Fibroblast of the conjunctiva (primary cell): ENCODE measurements around the gene PERM1.
"Not testable (repeated sequence)": the region's sequence is repeated elsewhere in the genome, so short reads cannot be mapped to it uniquely, and the experiment has no call there.

Experiments
- DNase-seq: peaks from one replicate; pipeline ENCODE4 v3.0.0-alpha.2; 2010; ENCODE audit warnings: low read depth

Gene PERM1

DNA sequence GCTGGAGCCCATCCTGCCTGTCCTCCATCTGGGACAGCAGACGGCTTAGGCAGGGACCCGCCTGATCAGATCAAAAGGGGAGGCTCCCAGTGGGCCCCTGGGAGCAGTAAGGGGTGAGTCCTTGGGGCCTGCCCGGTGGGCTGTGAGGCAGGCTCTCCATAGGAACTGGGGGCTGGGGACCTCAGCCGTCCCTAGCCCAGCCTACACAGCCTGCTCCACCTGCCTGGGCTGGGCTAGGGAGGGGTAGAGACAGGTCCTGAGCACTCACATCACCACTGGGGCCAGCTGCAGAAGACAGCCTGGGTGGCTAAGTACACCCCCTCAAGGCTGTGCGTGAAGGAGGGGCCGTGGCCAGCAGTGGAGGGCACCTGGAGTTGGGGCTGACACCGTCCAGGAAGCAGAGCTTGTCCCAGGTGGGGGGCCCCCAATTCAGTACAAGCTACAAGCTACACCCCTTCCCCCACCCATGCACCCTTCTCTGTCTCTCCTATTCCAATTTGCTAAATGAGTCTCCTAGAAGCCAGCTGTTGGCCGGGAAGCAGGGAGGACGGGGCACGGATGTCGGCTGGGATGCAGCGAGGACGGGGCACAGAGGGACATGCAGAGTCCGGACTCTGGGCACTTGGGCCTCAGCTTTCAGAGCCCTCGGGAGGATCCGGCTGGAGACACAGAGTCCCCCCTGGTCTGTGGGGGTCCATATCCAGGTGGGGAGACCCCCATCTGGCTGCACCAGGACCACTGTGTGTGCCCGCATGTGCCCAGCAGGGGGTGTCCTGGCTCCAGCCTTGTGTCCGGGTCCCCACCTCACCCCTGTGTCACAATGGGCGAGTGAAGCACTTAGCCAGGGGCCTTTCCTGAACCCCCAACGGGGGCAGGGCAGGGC, 33.1 kb upstream of the PERM1 start:
- no peak for DNase-seq

DNA sequence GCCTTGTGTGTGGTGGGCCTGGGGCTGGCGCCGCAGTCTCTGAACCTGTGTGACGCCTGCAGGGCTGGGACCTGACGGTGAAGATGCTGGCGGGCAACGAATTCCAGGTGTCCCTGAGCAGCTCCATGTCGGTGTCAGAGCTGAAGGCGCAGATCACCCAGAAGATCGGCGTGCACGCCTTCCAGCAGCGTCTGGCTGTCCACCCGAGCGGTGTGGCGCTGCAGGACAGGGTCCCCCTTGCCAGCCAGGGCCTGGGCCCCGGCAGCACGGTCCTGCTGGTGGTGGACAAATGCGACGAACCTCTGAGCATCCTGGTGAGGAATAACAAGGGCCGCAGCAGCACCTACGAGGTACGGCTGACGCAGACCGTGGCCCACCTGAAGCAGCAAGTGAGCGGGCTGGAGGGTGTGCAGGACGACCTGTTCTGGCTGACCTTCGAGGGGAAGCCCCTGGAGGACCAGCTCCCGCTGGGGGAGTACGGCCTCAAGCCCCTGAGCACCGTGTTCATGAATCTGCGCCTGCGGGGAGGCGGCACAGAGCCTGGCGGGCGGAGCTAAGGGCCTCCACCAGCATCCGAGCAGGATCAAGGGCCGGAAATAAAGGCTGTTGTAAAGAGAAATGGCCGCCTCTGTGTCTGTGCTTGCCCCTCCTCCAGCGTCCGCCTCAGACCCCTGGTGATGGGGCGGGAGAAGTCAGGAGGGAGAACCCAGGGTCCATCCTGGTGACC, 32.2 kb upstream of the PERM1 start:
- DNase-seq, result no peak

DNA sequence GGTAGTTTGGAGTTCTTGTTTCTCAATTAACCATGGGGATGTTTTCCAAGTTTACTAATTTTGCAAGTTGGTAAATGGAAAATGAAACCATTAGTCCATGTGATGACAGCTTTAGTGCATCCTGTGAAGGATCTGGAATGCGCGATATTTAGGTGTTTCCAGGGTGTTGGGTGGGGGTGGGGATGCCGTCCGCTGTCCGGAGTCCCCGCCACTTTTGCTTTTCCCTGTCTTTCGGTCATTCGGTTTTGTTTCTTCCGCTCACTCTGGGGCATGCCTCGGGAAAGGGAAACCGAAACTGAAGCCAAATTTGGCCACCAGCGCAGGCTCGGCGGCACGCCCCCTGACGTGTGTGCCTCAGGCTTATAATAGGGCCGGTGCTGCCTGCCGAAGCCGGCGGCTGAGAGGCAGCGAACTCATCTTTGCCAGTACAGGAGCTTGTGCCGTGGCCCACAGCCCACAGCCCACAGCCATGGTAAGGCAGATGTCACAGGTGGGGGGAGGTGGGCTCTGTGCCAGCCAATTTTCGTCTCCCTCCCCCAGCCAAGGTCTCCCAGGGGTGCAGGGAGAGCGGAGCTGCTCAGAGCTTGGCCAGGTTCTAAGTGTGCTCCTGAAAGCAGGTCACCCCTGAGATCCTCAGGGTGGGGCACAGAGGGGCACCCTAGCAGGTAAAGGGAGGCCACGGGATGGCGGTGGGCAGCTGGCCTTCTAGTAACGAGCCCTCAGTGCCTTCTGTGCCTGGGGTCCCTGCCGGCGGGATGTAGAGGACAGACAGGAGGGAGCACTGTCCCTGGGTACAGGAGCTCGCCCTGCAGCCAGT, 31.4 kb upstream of the PERM1 start, which contains the start of gene ISG15:
ISG15 (plus strand) TSS at position 393 of the 817 bp plus-strand sequence; CDS start at position 470, 77 bp downstream.
- DNase-seq, result peak; percentile 68

DNA sequence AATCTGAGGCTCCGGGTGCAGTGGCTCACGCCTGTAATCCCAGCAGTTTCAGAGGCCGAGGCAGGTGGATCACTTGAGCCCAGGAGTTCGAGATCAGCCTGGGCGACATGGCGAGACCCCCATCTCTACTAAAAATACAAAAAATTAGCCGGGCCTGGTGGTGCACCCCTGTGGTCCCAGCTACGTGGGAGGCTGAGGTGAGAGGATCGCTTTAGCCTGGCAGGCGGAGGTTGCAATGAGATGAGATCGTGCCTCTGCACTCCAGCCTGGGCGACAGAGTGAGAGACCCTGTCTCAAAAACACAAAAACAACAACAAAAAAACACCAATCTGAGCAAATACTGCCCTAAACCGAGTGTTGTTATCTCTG, 30.8 kb upstream of the PERM1 start:
- DNase-seq, result not testable (repeated sequence)

DNA sequence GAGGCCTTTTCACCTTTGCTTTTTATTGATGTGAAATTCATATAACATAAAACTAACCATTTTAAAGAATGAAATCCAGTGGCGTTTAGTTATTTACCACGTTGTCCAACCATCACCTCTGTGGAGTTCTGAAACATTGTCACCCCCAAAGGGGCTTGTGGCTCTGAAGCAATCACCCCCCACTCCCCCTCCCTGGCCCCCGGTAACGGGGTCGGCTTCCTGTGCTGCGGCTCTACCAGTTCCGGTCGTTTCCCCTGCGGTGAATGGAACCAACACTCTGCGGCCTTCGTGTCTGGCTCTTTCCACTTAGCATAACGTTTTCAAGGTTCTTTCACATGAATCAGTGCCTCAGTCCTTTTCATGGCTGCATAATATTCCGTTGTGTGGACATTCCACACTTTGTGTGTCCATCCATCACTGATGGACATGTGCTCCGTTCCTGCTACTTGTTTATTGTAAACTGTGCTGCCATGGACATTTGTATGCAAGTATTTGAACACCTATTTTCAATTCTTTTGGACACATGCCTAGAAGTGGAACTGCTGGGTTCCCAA, 29.6 kb upstream of the PERM1 start:
- no peak for DNase-seq

DNA sequence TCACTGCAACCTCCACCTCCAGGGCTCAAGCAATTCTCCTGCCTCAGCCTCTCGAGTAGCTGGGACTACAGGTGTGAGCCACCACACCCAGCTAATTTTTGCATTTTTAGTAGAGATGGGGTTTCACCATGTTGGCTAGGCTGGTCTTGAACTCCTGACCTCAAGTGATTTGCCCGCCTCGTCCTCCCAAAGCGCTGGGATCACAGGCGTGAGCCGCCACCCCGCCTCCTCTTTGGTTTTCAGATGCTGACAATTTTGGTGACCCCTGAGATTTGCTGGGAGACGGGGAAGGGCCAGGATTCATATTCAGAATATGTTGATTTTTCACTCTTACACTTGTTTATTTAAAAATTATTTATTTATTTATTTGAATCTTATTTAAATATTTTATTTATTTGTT, 28.2 kb upstream of the PERM1 start:
- DNase-seq, result not testable (repeated sequence)

DNA sequence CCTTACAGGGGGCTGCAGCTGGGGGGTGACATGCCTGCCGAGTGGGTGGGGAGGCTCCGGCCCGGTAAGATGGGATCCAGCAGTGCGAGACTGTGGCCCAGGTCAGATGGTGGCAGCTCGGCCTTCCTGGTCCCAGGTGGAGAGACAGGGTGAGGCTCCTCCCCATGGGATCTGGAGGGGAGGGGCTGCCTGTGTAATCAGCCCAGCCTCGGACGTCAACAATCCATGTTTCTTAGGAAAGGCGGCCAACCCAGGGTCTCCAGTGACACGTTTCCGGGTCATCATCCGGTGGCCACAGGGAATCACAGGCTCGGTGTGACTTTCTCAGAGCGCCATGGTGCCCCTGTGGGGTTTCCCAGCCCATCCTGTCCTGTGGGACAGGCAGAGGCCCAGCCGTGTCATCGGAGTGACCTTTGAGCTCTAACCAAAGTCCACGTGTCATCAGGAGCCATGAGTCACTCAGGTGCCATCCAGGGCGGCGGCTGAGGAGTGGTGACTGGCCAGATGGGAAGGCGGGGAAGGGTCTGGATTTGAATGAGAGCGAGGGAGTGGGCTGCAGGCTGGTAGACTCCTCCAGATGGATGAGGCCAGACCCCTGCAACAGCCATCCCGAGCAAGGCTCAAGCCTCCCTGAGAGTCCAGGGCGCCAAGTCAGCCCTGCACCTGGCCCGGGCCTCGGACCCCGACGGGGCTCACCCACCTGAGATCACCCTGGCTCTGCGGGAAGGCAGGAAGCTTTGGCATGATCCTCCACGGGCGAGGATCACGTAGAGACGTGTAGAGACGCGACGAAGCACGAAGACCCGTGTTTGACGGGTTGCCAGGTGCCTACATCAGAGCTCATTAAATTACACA, 24.6 kb upstream of the PERM1 start:
- no peak for DNase-seq

DNA sequence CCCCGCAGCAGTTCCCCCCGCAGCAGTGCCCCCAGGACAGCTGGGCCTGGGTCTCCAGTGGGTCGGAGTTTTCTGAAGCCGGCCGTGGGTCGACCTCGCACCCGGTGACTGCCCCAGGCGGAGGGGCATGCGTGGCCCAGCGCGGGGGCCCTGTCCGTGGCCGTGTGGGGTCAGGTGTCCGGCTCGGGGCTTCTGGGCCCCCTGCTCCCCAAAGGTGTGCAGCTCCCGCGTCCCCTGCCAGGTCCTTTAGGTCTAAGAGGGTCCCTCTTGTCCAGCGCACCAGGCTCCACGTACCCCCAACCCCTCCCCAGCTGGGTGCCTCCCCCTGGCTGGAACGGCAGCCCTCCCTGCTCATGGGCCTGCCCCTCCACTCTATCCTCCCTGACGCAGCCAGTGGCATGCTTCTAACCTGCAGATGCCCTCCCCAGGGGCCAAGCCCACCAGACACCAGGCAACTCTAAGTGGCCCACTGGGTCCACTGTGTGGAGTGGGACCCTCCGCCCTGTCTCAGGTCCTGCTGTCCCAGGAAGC, 23.9 kb upstream of the PERM1 start:
- no peak for DNase-seq

DNA sequence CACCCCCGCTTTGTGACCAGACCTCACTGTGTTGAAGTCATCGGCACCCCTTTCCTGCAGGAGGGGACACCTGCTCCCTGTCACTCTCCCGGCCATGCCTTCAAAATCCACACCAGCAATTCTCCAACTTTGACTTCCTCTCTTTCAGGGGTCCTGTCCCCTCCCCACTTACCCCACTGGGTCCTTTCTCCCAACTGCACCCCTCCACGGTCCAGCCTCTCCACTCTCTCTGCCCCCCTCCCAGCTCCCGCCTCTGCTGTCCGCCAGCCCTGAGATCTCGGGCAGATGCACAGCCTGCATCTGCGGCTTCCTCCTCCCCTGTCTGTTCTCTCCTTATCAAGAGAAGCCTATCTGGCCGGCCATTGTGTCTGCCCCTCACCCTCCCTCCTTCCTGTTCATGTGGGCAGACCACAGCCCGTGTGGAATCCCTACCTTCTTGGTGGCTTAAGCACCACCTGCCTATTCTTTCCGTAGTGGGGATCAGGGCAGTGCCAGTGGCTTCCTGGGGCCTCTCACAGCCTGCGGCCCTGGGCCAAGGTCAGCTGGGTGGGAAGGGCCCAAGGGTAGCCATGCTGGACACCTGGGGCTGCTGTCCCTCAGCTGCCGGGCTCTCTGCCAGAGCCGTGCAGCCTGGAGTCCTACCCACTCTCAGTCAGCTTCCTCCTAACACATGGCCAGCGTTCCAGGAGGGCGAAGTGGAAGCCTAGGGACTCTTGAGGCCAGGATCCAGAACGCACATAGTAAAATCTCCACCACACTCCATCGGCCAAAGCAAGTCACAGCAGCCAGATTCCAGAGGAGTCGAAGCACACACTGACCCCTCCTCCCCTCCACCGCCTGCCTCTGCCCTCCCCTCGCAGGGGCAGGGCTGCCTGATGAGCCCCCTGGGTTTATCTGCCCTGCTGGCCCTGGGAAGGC, 23.1 kb upstream of the PERM1 start:
- no peak for DNase-seq

DNA sequence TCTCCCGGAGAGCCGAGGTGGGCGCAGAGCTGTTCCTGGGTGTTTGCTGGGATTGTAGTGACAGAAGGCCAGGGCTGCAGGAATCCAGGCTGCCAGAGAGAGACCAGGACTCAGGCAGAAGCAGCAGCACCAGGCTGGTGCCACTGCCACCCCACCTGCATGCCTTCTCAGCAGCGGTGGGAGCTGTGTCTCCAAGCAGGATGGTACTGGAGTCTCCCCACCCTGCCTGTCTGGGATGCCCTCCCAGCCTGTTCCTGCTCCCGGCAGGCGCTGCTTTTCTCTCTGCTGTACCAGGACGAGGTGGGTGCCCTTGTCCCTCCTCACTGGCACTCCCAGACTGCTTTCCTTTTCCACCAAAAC, 22.5 kb upstream of the PERM1 start:
- no peak for DNase-seq

DNA sequence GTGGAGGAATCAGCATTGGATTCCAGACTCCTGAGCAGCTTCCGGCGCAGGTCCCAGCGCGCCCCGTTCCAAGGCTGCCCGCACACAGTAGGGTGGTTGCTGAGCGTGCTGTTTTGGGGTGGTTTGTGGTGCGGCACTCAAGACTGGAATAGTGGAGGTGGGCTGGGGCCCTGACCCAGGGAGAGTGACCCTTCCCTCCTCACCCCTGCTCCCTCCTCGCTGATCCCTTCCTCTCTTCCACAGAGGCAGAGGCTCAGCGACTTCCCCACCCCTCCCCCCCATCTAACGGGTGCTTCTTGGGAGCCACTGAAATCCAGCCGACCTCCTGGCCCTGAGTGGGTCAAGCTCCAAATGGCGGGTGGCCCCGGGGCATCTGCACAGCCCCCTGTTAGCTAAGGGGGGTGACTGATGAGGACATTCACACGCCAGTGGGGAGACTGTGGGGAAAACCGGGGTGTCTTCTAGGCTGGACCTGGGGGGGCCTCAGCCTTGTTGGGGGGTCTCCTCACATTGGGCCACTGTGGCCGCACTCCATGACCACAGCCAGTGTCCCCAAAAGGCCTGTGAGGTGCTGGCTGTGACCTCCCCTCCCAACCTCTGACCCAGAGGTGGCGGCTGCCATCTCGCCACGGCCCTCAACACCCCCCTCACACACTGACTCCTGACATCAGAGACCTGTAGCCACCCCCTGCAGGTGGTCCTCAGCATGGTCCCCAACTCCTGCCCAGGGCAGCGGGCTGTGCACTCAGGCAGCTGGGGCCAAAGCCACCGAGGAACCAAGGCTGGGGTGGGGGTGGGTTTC, 21.9 kb upstream of the PERM1 start:
- no peak for DNase-seq

DNA sequence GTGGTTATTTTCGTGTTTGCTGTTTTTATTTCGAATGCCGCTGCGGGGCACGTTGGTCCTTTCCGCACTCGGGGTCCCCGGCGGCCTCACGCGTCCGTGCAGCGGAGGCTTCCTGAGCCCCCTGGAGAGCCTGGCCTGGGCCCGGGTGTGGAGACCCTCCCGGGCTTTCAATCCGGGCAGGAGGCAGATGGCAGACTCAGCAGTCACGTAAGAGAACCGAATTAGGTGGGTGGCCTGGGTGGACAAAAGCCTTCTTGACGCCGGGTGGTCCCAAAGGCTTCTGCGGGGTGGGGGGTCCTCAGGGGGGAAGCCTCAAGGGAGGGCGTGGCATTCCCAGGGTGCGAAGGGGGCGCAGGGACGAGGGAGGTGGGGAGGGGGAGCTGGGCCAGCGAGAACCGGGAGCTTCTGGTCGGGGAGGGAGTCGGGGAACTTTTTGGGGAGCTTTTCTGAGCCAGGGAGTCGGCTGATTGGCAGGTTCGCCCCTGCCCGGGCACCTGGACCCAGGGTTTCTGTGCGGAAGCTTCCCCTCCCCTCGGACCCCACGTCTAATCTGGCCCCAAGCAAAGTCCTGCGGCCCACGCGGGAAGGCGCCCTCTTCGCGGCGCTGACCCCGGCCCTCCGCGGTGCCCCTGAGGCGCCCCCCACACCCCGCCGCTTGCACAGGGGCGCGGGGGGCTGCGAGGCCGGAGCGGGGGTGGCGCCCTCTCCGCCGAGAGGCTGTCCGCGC, 19.3 kb upstream of the PERM1 start:
- no peak for DNase-seq

DNA sequence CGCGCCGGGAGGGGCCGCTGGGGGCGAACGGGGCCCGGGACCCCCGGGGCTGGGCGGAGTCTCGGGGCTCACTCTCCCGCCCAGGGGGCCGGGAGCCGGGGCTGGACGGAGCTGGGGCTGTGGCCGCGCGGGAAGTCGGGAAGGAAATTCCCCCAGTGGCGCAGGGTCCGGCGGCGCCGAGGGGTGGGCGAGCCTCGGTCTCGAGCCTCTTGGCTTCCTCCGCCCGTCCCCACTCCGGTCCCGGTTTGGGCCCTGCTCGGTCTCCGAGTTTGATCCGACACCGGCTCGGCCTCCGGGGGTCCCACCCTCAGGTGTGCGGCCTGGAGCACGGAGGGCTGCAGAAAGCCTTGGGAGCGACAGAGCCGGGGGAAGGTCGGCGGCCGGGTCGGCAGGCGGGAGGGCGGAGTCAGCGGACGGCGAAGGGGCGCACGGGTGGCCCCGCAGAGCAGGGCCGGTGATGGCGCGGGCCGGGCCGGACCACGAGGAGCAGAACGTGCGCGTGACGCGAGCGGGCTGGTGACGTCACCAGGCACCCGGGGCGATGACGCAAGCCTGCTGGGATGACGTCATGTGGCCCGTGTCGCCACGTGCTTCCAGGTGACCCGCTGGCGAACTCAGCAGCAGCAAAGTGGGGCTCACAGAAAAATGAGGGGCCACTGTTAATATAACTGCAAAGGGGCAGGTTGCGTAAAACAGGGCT, 18.6 kb upstream of the PERM1 start:
- no peak for DNase-seq

DNA sequence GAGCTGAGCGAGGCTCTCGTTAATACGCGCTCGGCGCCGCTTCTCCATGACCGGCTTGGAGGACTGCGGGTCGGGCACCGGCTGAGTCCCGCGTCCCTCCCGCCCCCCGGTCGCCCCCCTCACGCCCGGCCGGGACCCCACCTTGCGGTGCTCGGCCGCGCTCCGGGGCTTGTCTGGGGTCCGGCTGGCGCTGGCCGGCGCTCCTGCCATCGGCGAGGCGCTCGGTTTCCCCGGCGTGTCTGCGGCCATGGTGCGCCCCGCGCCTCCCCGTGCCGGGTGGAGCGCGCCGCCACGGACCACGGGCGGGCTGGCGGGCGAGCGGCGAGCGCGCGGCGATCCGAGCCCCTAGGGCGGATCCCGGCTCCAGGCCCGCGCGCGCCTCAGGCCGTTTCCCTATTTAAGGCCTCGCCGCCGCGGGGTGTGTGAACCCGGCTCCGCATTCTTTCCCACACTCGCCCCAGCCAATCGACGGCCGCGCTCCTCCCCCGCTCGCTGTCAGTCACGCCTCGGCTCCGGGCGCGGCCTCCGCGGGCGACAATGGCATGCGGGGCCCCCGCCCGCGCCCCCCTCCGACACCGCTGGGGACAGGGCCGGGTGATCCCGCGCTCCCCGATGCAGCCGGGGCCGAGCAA, 17.9 kb upstream of the PERM1 start, which contains the start of gene HES4:
HES4 (minus strand) TSS at position 373 of the 632 bp plus-strand sequence; CDS start at position 249, 124 bp downstream.
- peak; percentile 27 for DNase-seq

DNA sequence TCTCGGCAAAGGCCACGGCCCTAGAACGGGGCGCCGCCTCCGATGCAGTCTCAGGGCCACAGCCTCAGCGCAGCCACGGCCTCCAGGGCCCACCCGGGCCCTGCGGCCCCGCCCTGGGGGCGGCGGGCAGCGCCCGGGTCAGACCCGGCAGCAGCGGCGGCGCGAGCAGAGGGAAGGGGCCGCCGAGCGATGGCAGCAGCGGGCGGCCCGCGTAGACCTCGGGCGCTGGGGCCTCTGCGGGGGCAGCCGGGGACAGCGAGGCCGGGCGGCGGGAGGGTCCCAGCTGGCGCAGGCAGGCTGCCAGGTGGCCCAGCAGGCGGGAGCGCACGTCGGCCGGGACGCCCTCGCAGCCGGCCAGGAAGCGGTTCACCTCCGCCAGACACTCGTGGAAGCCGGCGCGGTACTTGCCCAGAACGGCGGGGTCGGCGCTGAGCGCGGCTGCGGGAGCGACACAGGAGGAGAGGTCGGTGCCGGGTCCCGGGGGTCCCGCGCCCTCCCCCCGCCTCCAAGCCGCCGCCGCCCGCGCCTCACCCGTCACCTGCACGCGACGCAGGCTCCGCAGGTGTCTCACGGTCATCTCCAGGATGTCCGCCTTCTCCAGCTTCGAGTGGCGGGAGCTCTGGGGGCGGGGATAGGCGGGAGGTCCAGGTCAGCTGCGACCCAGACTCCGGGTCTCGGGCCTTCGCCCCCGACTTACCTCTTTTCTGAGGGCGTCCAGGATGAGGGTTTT, 17.3 kb upstream of the PERM1 start:
- DNase-seq, result no peak

DNA sequence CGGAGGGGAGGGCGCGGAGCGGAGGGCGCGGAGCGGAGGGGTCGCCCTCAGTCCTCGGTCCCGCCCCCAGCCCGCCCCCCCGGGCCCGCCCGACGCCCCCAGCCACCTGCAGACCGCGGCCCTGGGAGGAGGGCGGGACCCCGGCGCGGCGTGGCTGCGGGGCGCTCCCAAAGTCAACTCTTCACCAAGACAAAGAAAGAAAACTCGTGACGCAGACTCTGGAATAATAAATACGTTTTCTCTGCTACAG, 16.8 kb upstream of the PERM1 start:
- DNase-seq, result no peak
